HS-27A (cell line): Measurements from ENCODE around the gene CD3E.
A peak's percentile ranks its signal among the peaks of the same experiment; 100 is the strongest.

Source experiments
- DNase-seq: peaks from one replicate; pipeline ENCODE4 v3.0.0-alpha.2; 2012; ENCODE audit warnings: low read depth, missing footprints

The CD3E gene

DNA sequence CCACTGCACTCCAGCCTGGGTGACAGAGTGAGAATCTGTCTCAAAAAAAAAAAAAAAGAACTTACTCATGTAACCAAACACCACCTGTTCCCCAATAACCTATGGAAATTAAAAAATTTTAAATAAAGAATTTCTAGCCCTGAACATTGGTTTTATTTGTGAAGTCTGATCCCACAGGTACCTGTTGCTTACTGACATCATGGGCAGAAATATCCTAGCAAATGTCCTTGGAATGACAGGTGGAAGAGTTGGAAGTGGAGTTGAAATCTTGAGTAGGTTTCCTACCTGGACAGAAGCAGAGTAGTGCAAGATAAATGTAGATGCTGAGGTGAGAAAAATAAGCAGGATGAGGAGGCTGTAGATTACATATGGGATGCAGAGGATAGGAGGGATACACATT lies 20.8 kb downstream of the CD3E start:
- DNase-seq: no peak

DNA sequence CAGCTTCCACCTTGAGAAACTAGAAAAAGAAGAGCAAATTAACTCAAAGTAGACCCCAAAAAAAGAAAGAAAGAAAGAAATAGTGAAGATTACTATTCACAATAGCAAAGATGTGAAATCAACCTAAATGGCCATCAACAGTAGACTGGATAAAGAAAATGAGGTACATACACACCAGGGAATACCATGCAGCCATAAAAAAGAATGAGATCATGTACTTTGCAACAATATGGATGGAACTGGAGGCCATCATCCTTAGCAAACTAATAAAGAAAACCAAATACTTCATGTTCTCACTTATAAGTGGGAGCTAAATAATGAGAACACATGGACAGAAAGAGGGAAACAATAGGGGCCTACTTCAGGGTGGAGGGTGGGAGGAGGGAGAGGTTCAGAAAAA lies 24.2 kb downstream of the CD3E start:
- no peak for DNase-seq

DNA sequence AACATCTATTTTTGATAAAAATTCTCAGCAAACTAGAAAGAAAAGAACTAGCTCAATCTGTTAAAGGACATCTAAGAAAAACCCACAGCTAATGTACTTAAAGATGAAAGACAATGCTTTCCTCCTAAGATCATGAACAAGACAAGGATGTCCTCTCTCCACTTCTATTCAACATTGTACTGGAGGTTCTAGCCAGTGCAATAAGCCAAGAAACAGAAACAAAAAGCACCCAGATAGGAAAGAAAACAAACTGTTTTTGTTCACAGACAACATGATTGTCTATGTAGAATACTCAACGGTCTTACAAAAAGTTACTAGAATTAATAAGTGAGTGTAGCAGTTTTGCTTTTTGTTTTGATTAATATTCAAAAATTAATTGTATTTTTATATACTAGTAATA lies 30.2 kb downstream of the CD3E start:
- no peak for DNase-seq

- DNase-seq: no peak
Measured at GRCh38 chr11:118338637-118339061, 34.1 kb downstream of the CD3E start.

- DNase-seq: no peak
Measured at GRCh38 chr11:118339281-118339961, 34.9 kb downstream of the CD3E start.

GRCh38 chr11:118340449-118340848 lies 35.9 kb downstream of the CD3E start:
- DNase-seq: no peak

DNA sequence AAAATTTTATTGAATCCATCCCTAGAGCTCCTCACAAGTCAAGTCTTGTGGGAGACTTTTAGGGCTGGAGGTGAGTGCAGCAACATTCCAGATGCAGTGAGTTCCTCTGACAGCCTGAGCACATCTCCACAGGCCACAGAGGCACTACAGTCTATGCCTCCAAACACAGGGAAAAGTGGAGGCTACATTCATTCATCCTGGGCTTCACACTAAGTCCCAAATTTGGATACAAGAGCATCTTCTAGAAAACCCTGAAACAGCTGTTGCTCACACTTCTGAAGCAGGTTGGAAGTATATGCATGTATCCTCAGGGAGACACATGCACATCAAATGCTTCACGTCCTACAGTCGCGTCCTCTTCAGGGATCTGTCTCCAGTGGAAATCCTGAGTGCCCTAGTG lies 36.7 kb downstream of the CD3E start:
- no peak for DNase-seq

- no peak for DNase-seq
Measured at GRCh38 chr11:118341815-118342489, 37.4 kb downstream of the CD3E start.

DNA sequence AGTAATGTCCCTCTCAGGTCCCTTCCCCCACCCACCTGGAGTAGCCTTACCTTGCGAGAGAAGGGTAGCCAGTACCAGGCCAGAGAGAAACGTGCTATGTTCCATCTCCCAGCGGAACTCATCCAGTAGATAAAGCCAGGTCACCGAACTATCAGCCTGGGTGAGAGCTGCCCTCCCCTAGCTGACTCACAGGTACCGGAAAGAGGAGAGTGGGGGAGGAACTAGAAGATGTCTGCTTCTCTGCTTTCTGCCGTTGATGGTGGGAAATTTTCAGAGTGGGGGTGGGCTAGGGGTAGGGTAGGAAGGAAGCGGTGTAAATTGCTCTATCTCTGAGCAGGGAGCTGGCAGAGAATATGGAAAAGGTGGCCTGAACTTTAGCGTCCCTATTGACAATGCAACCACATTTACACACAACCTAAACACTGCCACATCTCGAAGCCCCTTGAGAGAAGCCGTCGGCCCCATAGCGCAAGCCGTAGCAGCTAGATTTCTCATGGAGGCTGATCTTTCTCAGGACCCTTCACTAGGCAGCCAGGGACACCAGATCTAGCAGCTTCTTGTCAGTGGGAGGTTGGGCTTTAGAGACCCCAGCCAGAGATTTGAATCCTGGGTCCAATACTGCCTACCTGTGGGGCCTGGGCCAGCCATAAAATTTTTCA lies 38.1 kb downstream of the CD3E start, which contains the start of gene CD3D:
Gene CD3D (minus strand): TSS at position 203 of the 659 bp plus-strand sequence. CDS start 98 bp downstream, at position 105.
- no peak for DNase-seq

DNA sequence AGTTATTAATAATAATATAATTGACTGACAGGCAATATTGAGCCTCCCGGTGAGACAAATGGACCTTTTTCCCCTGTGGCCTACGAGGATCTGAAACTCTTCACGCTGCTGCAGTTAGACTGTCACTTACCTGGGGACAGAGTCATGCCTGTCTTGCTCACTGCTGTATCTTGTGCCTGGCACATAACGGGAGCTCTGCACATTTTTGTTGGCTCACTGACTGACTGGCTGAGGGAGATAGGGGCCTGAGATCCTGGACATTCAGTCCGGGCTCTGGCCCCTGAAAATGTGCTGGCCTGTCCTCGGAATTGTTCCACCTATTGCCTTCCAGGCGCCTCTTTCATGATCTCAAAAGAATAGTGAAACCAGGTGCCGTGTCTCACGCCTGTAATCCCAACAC lies 38.7 kb downstream of the CD3E start:
- DNase-seq: no peak

DNA sequence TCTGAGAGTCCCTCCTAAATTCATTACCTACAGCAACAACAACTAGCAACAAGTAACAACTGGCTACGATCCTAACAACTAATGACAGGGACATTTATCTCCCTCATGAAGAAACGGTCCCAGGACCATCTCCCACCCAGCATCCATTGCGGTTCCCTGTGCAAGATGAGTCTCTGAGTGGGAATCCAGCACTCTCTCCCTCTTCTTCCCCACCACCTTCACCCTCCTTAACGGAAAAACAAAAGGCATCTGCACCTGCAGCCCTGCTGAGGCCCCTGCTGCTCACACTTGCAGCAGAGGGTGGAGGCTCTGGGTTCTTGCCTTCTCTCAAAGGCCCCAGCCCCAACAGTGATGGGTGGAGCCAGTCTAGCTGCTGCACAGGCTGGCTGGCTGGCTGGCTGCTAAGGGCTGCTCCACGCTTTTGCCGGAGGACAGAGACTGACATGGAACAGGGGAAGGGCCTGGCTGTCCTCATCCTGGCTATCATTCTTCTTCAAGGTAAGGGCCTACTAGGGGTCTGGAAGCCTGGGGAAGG lies 39.5 kb downstream of the CD3E start, which contains the start of gene CD3G:
Gene CD3G (plus strand): TSS at position 364 of the 535 bp plus-strand sequence. CDS start 80 bp downstream, at position 444.
- no peak for DNase-seq

DNA sequence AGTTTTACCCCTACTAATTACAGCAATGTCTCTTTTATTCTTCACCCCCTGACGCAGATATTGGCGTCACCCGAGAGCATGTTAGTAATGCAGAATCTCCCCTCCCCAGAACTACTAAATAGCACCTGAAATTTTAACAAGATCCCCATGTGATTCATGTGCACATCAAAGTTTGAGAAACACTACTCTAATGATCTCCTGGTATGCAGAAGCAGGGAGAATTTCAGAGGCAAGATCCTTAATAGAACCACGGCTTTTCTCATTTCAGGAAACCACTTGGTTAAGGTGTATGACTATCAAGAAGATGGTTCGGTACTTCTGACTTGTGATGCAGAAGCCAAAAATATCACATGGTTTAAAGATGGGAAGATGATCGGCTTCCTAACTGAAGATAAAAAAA lies 44.9 kb downstream of the CD3E start:
- no peak for DNase-seq

DNA sequence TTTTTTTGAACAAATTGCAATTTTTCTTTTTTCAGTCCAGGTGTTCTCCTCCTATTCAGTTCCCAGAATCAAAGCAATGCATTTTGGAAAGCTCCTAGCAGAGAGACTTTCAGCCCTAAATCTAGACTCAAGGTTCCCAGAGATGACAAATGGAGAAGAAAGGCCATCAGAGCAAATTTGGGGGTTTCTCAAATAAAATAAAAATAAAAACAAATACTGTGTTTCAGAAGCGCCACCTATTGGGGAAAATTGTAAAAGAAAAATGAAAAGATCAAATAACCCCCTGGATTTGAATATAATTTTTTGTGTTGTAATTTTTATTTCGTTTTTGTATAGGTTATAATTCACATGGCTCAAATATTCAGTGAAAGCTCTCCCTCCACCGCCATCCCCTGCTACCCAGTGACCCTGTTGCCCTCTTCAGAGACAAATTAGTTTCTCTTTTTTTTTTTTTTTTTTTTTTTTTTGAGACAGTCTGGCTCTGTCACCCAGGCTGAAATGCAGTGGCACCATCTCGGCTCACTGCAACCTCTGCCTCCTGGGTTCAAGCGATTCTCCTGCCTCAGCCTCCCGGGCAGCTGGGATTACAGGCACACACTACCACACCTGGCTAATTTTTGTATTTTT lies 48.7 kb downstream of the CD3E start:
- no peak for DNase-seq

GRCh38 chr11:118358071-118358470 lies 53.5 kb downstream of the CD3E start:
- no peak for DNase-seq

GRCh38 chr11:118359295-118359958 lies 54.9 kb downstream of the CD3E start, which contains the start of gene UBE4A:
UBE4A (plus strand) TSS chr11:118359600; CDS start chr11:118365081, 5,481 bp downstream.
- DNase-seq: peak; percentile 59

DNA sequence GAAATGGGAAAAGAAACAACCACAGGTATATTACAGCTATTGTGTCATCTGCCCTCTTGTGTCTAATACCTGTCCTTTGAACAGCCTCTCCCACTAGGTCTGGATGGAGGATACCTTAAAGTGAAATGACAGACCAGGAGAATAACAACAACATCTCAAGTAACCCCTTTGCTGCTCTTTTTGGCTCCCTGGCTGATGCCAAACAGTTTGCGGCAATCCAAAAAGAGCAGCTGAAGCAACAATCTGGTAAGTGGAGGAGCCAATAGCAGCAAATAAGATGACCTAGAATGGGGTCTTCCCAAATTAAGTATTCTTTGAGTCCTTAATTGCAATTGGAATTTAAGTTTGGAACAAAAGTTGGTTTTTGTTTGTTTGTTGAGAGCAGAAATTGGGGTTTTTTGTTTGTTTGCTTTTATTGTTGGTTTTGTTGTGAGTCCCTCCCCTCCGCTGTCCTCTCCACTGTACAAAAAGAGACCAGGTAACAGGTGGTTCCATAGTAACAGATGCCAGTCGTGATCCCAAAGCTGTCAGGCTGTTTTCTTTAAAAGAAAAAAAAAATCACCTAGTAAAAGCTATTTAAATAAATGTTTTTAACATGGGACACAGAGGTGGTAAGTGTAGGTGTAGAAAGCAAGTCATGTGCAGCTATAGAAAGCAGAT lies 60.6 kb downstream of the CD3E start:
- no peak for DNase-seq
